Measurements from ENCODE around the gene SLCO2A1. TPM values are rescaled to one million over a fixed set of nuclear protein-coding genes. Genes with fewer than 3 reads are reported as not detected.

The SLCO2A1 gene
- total RNA-seq, 1 experiment from 2014 or later, result not detected

DNA sequence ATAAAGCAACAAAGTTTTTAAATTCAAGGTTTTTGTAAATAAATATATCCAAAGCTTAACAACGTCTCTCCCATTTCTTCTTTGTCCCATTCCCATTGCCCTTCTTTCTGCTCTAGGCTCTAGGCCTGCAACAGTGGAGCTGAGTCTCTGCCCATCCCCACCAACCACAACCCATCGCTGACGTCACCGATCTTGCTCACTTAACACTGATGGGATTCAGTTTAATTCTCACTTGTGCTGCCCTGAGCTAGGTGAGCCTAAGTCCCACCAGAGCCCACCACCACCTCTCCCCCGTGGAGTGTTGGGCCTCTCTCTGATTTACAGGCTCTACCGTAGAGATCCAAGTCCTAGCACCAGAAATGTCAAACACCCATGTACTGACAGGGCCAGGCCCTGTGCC is 72.7 kb downstream of the SLCO2A1 start:
- Histone ChIP-seq H3K79me2 (ENCODE audit: low read length) (no peaks in the 10 kb centered on the region), H3K27ac (ENCODE audit: low read length) (no peak overlapping the region), H3K27me3 (ENCODE audit: low read length) (no peaks in the 10 kb centered on the region), H3K4me2 (ENCODE audit: low read depth, low read length, poor library complexity, severe bottlenecking) (no peak overlapping the region), H4K20me1 (ENCODE audit: insufficient read depth, low read depth, low read length) (no peaks in the 10 kb centered on the region), H3K4me1 (ENCODE audit: low read length) (no peaks in the 10 kb centered on the region), H3K9me3 (ENCODE audit: low read length) (no peaks in the 10 kb centered on the region), H3K9me2 (replicated peaks; ENCODE audit: insufficient read depth, low read length) (no peaks in the 10 kb centered on the region), H3K4me3 (ENCODE audit: low read length) (no peak overlapping the region), H3K36me3 (ENCODE audit: insufficient read depth, low read length) (no peaks in the 10 kb centered on the region), H2AFZ (ENCODE audit: low read length) (no peak overlapping the region), H3K9ac (ENCODE audit: low read length) (no peak overlapping the region)
- DNase-seq, result no peak

DNA sequence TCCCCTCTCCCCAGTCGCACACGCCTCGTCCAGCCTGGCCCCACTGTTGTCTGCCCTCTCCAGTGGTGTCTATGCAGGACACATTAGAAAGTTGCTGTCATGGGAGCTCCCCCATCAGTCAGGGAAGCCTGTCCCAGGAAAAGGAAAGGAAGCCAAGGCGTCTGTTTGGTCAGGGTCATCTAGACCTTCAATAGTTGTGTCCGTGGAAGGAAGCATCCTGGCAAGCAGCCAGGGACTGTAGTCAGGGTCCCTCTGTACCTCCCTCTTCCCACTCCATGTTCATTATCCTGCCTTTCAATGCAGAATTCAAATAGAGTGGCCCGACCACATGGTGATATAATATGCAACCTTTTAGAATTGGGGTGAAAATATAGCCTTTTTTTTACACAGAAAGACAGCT is 73.4 kb downstream of the SLCO2A1 start:
- H3K27ac ChIP-seq (ENCODE audit: low read length), result no peak overlapping the region
- no peaks in the 10 kb centered on the region for H3K9me3 ChIP-seq (ENCODE audit: low read length)
- H3K4me1 ChIP-seq (ENCODE audit: low read length), result no peaks in the 10 kb centered on the region
- H2AFZ ChIP-seq (ENCODE audit: low read length), result no peak overlapping the region
- no peak overlapping the region for H3K4me3 ChIP-seq (ENCODE audit: low read length)
- no peaks in the 10 kb centered on the region for H4K20me1 ChIP-seq (ENCODE audit: insufficient read depth, low read depth, low read length)
- no peak overlapping the region for H3K9ac ChIP-seq (ENCODE audit: low read length)
- H3K79me2 ChIP-seq (ENCODE audit: low read length), result no peaks in the 10 kb centered on the region
- no peaks in the 10 kb centered on the region for H3K36me3 ChIP-seq (ENCODE audit: insufficient read depth, low read length)
- no peaks in the 10 kb centered on the region for H3K9me2 ChIP-seq (replicated peaks; ENCODE audit: insufficient read depth, low read length)
- DNase-seq, result no peak
- no peak overlapping the region for H3K4me2 ChIP-seq (ENCODE audit: low read depth, low read length, poor library complexity, severe bottlenecking)
- H3K27me3 ChIP-seq (ENCODE audit: low read length), result no peaks in the 10 kb centered on the region

DNA sequence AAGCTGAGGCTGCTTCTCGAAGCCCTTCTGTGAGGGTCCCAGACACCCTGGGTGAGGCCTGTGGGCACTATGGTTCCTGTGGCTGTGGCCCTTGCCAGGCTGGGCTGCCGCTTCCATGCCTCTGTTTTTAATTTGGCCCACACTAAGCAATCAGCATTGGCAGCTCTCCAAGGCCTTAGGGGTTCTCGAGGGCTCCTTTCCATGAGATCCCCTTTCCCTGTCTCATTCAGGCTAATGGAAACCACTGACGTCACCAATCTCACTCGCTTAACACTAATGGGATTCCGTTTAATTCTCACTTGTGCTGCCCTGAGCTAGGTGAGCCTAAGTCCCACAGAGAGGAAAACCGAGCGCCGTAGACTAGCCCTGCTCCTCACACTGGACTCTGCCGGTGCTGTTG is 73.8 kb downstream of the SLCO2A1 start:
- H3K4me1 ChIP-seq (ENCODE audit: low read length), result no peaks in the 10 kb centered on the region
- H3K27ac ChIP-seq (ENCODE audit: low read length), result no peak overlapping the region
- no peak for DNase-seq
- no peak overlapping the region for H3K4me3 ChIP-seq (ENCODE audit: low read length)
- no peaks in the 10 kb centered on the region for H3K9me3 ChIP-seq (ENCODE audit: low read length)
- H3K9me2 ChIP-seq (replicated peaks; ENCODE audit: insufficient read depth, low read length), result no peaks in the 10 kb centered on the region
- H2AFZ ChIP-seq (ENCODE audit: low read length), result no peak overlapping the region
- no peak overlapping the region for H3K9ac ChIP-seq (ENCODE audit: low read length)
- no peaks in the 10 kb centered on the region for H3K36me3 ChIP-seq (ENCODE audit: insufficient read depth, low read length)
- no peaks in the 10 kb centered on the region for H4K20me1 ChIP-seq (ENCODE audit: insufficient read depth, low read depth, low read length)
- H3K4me2 ChIP-seq (ENCODE audit: low read depth, low read length, poor library complexity, severe bottlenecking), result no peak overlapping the region
- no peaks in the 10 kb centered on the region for H3K79me2 ChIP-seq (ENCODE audit: low read length)
- no peaks in the 10 kb centered on the region for H3K27me3 ChIP-seq (ENCODE audit: low read length)

DNA sequence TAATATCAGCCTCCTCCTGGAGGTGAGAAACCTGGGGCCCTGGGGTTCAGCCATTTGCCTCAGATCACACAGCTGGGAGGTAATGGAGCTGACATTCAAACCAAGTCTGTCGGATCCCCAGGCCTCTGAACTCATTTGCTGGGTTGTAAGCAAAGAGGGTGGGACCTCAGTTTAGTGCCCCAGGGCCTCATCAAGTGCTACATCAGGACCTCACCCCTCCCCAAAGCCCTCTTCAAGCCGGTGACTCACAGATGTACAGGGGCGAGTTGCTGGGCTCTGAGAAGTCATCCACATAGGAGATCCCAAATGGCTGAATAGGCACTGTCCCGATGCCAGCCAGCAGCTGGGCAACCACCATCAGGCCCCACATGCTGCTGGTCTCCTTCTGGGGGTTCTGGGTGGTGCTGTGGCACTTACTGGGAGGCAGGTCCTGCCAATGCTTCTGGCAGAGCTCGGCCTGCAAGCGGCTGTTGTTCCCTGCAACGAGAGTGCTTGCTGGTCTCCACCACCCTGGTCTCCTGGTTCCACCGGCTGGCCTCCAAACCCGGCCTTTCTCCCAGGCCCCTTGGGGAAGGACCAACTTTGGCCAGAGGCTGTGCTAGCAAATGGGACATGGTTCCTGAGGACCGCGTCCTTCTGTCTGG is 74.9 kb downstream of the SLCO2A1 start:
- no peaks in the 10 kb centered on the region for H3K79me2 ChIP-seq (ENCODE audit: low read length)
- no peak overlapping the region for H3K4me2 ChIP-seq (ENCODE audit: low read depth, low read length, poor library complexity, severe bottlenecking)

DNA sequence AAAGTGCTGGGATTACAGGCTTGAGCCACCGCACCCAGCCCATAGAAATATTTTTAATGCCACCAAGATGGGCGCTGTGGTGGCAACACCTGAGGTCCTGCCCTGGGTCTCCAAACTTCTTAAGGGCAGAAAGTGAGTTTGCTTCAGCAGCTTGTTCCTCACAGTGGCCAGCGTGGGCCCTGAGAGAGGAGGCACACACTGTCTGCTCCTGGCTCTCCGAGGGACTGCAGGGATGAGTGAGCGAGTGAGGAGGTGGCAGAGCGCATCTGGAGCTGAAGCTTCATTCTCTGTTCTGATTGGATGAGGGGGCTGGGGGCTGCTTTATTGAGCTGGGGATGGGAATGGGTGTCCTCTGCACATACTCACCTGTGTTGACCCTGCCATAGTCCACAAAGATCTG is 76.4 kb downstream of the SLCO2A1 start:
- Histone ChIP-seq H3K4me2 (ENCODE audit: low read depth, low read length, poor library complexity, severe bottlenecking) (no peak overlapping the region), H3K9me3 (ENCODE audit: low read length) (no peaks in the 10 kb centered on the region), H3K4me3 (ENCODE audit: low read length) (no peak overlapping the region), H2AFZ (ENCODE audit: low read length) (no peak overlapping the region), H3K27me3 (ENCODE audit: low read length) (no peaks in the 10 kb centered on the region), H3K36me3 (ENCODE audit: insufficient read depth, low read length) (no peaks in the 10 kb centered on the region), H3K27ac (ENCODE audit: low read length) (no peak overlapping the region), H3K79me2 (ENCODE audit: low read length) (no peaks in the 10 kb centered on the region), H4K20me1 (ENCODE audit: insufficient read depth, low read depth, low read length) (no peaks in the 10 kb centered on the region), H3K9me2 (replicated peaks; ENCODE audit: insufficient read depth, low read length) (no peaks in the 10 kb centered on the region), H3K4me1 (ENCODE audit: low read length) (no peaks in the 10 kb centered on the region), H3K9ac (ENCODE audit: low read length) (no peak overlapping the region)
- no peak for DNase-seq

More for the DNA sequence above, 74.9 kb downstream of the SLCO2A1 start:
- H3K36me3 ChIP-seq (ENCODE audit: insufficient read depth, low read length), result no peaks in the 10 kb centered on the region
- no peaks in the 10 kb centered on the region for H3K27me3 ChIP-seq (ENCODE audit: low read length)
- no peaks in the 10 kb centered on the region for H4K20me1 ChIP-seq (ENCODE audit: insufficient read depth, low read depth, low read length)
- no peak overlapping the region for H3K9ac ChIP-seq (ENCODE audit: low read length)
- no peak overlapping the region for H3K27ac ChIP-seq (ENCODE audit: low read length)
- no peak overlapping the region for H3K4me3 ChIP-seq (ENCODE audit: low read length)
- no peaks in the 10 kb centered on the region for H3K9me3 ChIP-seq (ENCODE audit: low read length)
- H3K9me2 ChIP-seq (replicated peaks; ENCODE audit: insufficient read depth, low read length), result no peaks in the 10 kb centered on the region
- H3K4me1 ChIP-seq (ENCODE audit: low read length), result no peaks in the 10 kb centered on the region
- H2AFZ ChIP-seq (ENCODE audit: low read length), result no peak overlapping the region
- no peak for DNase-seq

GRCh38 chr3:133949438-133949837 is 80.3 kb downstream of the SLCO2A1 start:
- H3K79me2 ChIP-seq (ENCODE audit: low read length), result no peaks in the 10 kb centered on the region
- H2AFZ ChIP-seq (ENCODE audit: low read length), result no peak overlapping the region
- no peak overlapping the region for H3K9ac ChIP-seq (ENCODE audit: low read length)
- H3K27ac ChIP-seq (ENCODE audit: low read length), result no peak overlapping the region
- no peaks in the 10 kb centered on the region for H3K9me2 ChIP-seq (replicated peaks; ENCODE audit: insufficient read depth, low read length)
- H4K20me1 ChIP-seq (ENCODE audit: insufficient read depth, low read depth, low read length), result no peaks in the 10 kb centered on the region
- H3K27me3 ChIP-seq (ENCODE audit: low read length), result no peaks in the 10 kb centered on the region
- H3K4me3 ChIP-seq (ENCODE audit: low read length), result no peak overlapping the region
- H3K36me3 ChIP-seq (ENCODE audit: insufficient read depth, low read length), result no peaks in the 10 kb centered on the region
- H3K9me3 ChIP-seq (ENCODE audit: low read length), result no peaks in the 10 kb centered on the region
- no peak overlapping the region for H3K4me2 ChIP-seq (ENCODE audit: low read depth, low read length, poor library complexity, severe bottlenecking)
- no peak for DNase-seq
- H3K4me1 ChIP-seq (ENCODE audit: low read length), result no peaks in the 10 kb centered on the region

DNA sequence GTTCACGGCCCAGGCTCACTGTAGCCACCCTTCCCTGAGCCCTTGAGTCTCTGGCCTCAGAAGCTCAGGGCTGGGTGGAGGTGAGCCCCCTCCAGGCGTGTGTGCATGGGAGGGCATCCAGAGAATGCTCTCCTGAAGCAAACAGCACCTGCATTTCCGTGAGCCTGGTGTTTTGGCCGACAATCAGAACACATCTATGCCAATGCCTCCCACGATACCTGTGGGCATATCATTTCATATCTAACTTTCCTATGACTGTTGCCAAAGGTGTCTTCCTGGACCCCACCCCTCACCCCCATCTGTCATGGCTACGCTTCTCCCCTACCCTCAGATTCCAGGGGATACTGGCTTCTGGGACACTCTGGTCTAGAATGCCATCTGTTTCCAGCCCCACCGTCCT is 80.7 kb downstream of the SLCO2A1 start:
- H3K9ac ChIP-seq (ENCODE audit: low read length), result no peak overlapping the region
- H4K20me1 ChIP-seq (ENCODE audit: insufficient read depth, low read depth, low read length), result no peaks in the 10 kb centered on the region
- no peaks in the 10 kb centered on the region for H3K36me3 ChIP-seq (ENCODE audit: insufficient read depth, low read length)
- no peaks in the 10 kb centered on the region for H3K9me3 ChIP-seq (ENCODE audit: low read length)
- DNase-seq, result no peak
- H3K4me3 ChIP-seq (ENCODE audit: low read length), result no peak overlapping the region
- no peaks in the 10 kb centered on the region for H3K27me3 ChIP-seq (ENCODE audit: low read length)
- no peak overlapping the region for H3K4me2 ChIP-seq (ENCODE audit: low read depth, low read length, poor library complexity, severe bottlenecking)
- no peak overlapping the region for H3K27ac ChIP-seq (ENCODE audit: low read length)
- H3K4me1 ChIP-seq (ENCODE audit: low read length), result no peaks in the 10 kb centered on the region
- H3K79me2 ChIP-seq (ENCODE audit: low read length), result no peaks in the 10 kb centered on the region
- no peaks in the 10 kb centered on the region for H3K9me2 ChIP-seq (replicated peaks; ENCODE audit: insufficient read depth, low read length)
- no peak overlapping the region for H2AFZ ChIP-seq (ENCODE audit: low read length)

GRCh38 chr3:133948131-133948810 is 81.5 kb downstream of the SLCO2A1 start:
- H3K4me2 ChIP-seq (ENCODE audit: low read depth, low read length, poor library complexity, severe bottlenecking), result no peak overlapping the region
- no peak overlapping the region for H3K9ac ChIP-seq (ENCODE audit: low read length)
- H3K9me2 ChIP-seq (replicated peaks; ENCODE audit: insufficient read depth, low read length), result no peaks in the 10 kb centered on the region
- no peaks in the 10 kb centered on the region for H4K20me1 ChIP-seq (ENCODE audit: insufficient read depth, low read depth, low read length)
- H3K36me3 ChIP-seq (ENCODE audit: insufficient read depth, low read length), result no peaks in the 10 kb centered on the region
- no peak overlapping the region for H2AFZ ChIP-seq (ENCODE audit: low read length)
- H3K27me3 ChIP-seq (ENCODE audit: low read length), result no peaks in the 10 kb centered on the region
- H3K4me1 ChIP-seq (ENCODE audit: low read length), result no peaks in the 10 kb centered on the region
- H3K9me3 ChIP-seq (ENCODE audit: low read length), result no peaks in the 10 kb centered on the region
- H3K27ac ChIP-seq (ENCODE audit: low read length), result no peak overlapping the region
- no peaks in the 10 kb centered on the region for H3K79me2 ChIP-seq (ENCODE audit: low read length)
- no peak overlapping the region for H3K4me3 ChIP-seq (ENCODE audit: low read length)
- DNase-seq, result no peak
